ENCODE measurements around the gene HOXD9.

DNA sequence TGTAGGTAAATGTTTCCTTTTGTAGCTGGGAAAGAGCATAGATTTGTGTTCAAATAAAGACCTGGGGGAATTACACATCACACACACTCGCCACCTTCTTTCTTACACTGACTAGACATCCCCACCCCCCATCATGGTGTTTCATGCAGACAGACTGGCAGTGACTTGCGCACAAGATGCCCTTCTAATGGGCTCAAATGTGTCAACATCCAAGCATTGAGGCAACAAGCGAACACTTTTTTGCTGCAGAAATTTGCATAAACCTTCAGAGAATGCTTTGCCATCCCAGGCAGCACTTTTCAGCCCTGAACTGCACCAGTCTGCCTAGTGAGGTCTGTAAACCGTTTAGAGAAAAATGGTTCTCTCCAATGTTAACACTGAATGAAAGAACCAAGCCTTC, 11.5 kb downstream of the HOXD9 start:
- no peak for TF ChIP-seq TAF1 (IDR thresholded peaks at IDR 0.05; ENCODE audit: low read depth, low read length)
- TF ChIP-seq POLR2A (IDR thresholded peaks at IDR 0.05; ENCODE audit: low read depth, low read length) = no peak
- TF ChIP-seq POLR2AphosphoS5 (IDR thresholded peaks at IDR 0.05; ENCODE audit: low read depth, low read length) = no peak
- TF ChIP-seq POU2F2 (IDR thresholded peaks at IDR 0.05; ENCODE audit: low read depth, low read length) = no peak
- no peak for TF ChIP-seq SPI1 (IDR thresholded peaks at IDR 0.05; ENCODE audit: low read depth, low read length)
